Measurements from ENCODE around the gene SLC1A3. TPM values are rescaled to one million over a fixed set of nuclear protein-coding genes. Genes with fewer than 3 reads are reported as not detected.
"Not testable (repeated sequence)": the region's sequence is repeated elsewhere in the genome, so short reads cannot be mapped to it uniquely, and the experiment has no call there.

Gene SLC1A3
- total and polyA plus RNA-seq, 4 donors, result 3.4 to 47.6 (median 28.2) TPM

DNA sequence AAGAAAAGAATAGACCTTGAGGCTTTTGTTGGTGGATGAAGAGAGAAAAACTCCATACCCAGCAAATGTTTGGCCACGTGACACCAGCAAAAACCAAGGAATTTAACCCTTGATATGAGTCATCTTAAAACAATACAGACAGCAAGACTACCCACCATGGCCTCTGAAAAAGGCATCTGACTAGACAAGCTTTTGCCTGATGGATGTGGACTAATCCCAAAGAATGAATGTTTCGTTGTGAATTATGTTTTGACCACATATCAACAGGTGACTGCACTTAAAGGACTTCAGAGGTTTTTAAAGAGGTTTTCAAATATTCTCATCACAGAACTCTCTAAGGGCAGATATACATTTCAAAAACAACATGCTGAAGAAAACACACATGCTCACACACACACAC, 33.0 kb upstream of the SLC1A3 start:
- no peak for DNase-seq
- ATAC-seq (ENCODE audit: insufficient read depth, low FRiP score), result no peak
- Histone ChIP-seq H3K27ac (ENCODE audit: low read depth in 1 of 2, low read length in 1 of 2) (no peak overlapping the region), H3K36me3 (ENCODE audit: control insufficient read depth in 4 of 4, insufficient read depth in 4 of 4, low read length in 4 of 4) (no peaks in the 10 kb centered on the region), H3K9ac (ENCODE audit: insufficient read depth in 1 of 2, low read length in 2 of 2) (no peak overlapping the region), H3K4me3 (no peak overlapping the region), H3K4me1 (ENCODE audit: control insufficient read depth in 5 of 5, insufficient read depth in 5 of 5, low read length in 5 of 5) (peaks cover 0 to 20% (median 0%) of the 10 kb centered on the region in 5 donors), H3K9me3 (ENCODE audit: control insufficient read depth in 4 of 4, insufficient read depth in 3 of 4, low read length in 3 of 4) (peaks cover 0 to 2% (median 0%) of the 10 kb centered on the region in 4 donors), H3K27me3 (ENCODE audit: control insufficient read depth in 3 of 3, insufficient read depth in 3 of 3, low read length in 2 of 3) (no peaks in the 10 kb centered on the region)
- 73 to 86% methylated on average over 2 of the region's 2 CpGs for WGBS, 2 donors
- TF ChIP-seq, protein P1, sequence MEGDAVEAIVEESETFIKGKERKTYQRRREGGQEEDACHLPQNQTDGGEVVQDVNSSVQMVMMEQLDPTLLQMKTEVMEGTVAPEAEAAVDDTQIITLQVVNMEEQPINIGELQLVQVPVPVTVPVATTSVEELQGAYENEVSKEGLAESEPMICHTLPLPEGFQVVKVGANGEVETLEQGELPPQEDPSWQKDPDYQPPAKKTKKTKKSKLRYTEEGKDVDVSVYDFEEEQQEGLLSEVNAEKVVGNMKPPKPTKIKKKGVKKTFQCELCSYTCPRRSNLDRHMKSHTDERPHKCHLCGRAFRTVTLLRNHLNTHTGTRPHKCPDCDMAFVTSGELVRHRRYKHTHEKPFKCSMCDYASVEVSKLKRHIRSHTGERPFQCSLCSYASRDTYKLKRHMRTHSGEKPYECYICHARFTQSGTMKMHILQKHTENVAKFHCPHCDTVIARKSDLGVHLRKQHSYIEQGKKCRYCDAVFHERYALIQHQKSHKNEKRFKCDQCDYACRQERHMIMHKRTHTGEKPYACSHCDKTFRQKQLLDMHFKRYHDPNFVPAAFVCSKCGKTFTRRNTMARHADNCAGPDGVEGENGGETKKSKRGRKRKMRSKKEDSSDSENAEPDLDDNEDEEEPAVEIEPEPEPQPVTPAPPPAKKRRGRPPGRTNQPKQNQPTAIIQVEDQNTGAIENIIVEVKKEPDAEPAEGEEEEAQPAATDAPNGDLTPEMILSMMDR (IDR thresholded peaks at IDR 0.05; ENCODE audit: control extremely low read depth, extremely low read depth), result no peak

DNA sequence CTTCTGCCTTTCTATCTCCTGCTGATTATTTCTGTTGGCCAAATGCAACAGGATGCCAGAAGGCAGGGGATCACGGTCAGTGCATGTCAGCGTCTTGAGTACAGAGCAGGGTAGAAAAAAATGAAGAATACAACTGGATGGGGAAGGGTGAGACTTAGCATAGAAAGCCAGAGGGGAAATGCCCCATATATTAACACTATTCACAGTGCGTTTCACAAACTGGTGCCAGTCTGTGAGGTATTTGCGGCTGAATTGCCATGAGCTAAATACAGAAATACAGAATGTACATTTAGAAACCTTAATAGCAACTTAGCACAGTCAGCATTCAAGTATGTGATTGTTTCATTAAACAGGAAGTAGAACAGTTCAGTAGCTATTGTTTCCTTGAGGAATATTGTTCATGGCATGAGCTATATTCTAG, 31.0 kb upstream of the SLC1A3 start:
- Histone ChIP-seq H3K4me3 (no peak overlapping the region), H3K9me3 (ENCODE audit: control insufficient read depth in 4 of 4, insufficient read depth in 3 of 4, low read length in 3 of 4) (no peaks in the 10 kb centered on the region), H3K36me3 (ENCODE audit: control insufficient read depth in 4 of 4, insufficient read depth in 4 of 4, low read length in 4 of 4) (no peaks in the 10 kb centered on the region), H3K27me3 (ENCODE audit: control insufficient read depth in 3 of 3, insufficient read depth in 3 of 3, low read length in 2 of 3) (no peaks in the 10 kb centered on the region), H3K4me1 (ENCODE audit: control insufficient read depth in 5 of 5, insufficient read depth in 5 of 5, low read length in 5 of 5) (peaks cover 0 to 12% (median 0%) of the 10 kb centered on the region in 5 donors), H3K27ac (ENCODE audit: low read depth in 1 of 2, low read length in 1 of 2) (no peak overlapping the region), H3K9ac (ENCODE audit: insufficient read depth in 1 of 2, low read length in 2 of 2) (no peak overlapping the region)
- DNase-seq (peak in 1 of 3 donors; percentile 25), ATAC-seq (ENCODE audit: insufficient read depth, low FRiP score) (no peak)
- TF ChIP-seq, protein P1 (IDR thresholded peaks at IDR 0.05; ENCODE audit: control extremely low read depth, extremely low read depth), result no peak
- 65 to 66% methylated on average over 4 of the region's 4 CpGs for WGBS, 2 donors

DNA sequence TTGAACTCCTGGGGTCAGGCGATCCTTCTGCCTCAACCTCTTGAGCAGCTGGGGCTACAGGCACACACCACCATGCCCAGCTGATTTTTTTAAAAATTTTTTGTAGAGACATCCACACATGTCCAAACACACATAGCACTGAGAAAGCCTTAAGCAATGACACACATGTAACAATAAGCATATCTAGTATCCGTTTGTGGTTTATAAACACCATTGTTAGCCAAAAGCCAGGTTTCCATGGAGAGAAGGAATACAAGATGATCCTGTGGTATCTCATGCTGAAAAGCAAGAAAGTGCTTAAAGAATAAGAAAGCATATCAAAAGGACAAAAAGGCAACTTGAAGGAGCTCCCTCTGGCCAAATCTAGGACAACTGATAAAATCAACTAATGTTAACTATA, 29.7 kb upstream of the SLC1A3 start:
- H3K4me1 ChIP-seq (ENCODE audit: control insufficient read depth in 5 of 5, insufficient read depth in 5 of 5, low read length in 5 of 5), result peaks cover 0 to 3% (median 0%) of the 10 kb centered on the region in 5 donors
- TF ChIP-seq, protein P1 (IDR thresholded peaks at IDR 0.05; ENCODE audit: control extremely low read depth, extremely low read depth), result no peak
- DNase-seq, result no peak
- H3K27ac ChIP-seq (ENCODE audit: low read depth in 1 of 2, low read length in 1 of 2), result no peak overlapping the region
- H3K27me3 ChIP-seq (ENCODE audit: control insufficient read depth in 3 of 3, insufficient read depth in 3 of 3, low read length in 2 of 3), result no peaks in the 10 kb centered on the region
- H3K9me3 ChIP-seq (ENCODE audit: control insufficient read depth in 4 of 4, insufficient read depth in 3 of 4, low read length in 3 of 4), result no peaks in the 10 kb centered on the region
- no peak overlapping the region for H3K4me3 ChIP-seq
- no peaks in the 10 kb centered on the region for H3K36me3 ChIP-seq (ENCODE audit: control insufficient read depth in 4 of 4, insufficient read depth in 4 of 4, low read length in 4 of 4)
- ATAC-seq (ENCODE audit: insufficient read depth, low FRiP score), result no peak
- H3K9ac ChIP-seq (ENCODE audit: insufficient read depth in 1 of 2, low read length in 2 of 2), result no peak overlapping the region
- 74 to 90% methylated on average over 2 of the region's 2 CpGs for WGBS, 2 donors

DNA sequence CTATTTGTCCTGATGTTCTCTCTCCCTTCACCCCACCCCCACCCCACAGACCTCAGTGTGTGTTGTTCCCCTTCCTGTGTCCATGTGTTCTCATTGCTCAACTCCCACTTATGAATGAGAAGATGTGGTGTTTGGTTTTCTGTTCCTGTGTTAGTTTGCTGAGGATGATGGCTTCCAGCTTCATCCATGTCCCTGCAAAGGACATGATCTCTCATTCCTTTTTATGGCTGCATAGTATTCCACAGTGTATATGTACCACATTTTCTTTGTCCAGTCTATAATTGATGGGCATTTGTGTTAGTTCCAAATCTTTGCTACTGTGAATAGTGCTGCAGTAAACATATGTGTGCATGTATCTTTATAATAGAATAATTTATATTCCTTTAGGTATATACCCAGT, 26.5 kb upstream of the SLC1A3 start:
- not testable (repeated sequence) for DNase-seq; H3K27me3 ChIP-seq (ENCODE audit: control insufficient read depth in 3 of 3, insufficient read depth in 3 of 3, low read length in 2 of 3); H3K27ac ChIP-seq (ENCODE audit: low read depth in 1 of 2, low read length in 1 of 2); ATAC-seq (ENCODE audit: insufficient read depth, low FRiP score); H3K4me1 ChIP-seq (ENCODE audit: control insufficient read depth in 5 of 5, insufficient read depth in 5 of 5, low read length in 5 of 5); H3K36me3 ChIP-seq (ENCODE audit: control insufficient read depth in 4 of 4, insufficient read depth in 4 of 4, low read length in 4 of 4); H3K9me3 ChIP-seq (ENCODE audit: control insufficient read depth in 4 of 4, insufficient read depth in 3 of 4, low read length in 3 of 4); H3K4me3 ChIP-seq; H3K9ac ChIP-seq (ENCODE audit: insufficient read depth in 1 of 2, low read length in 2 of 2)
